IMR-90 (cell line): ENCODE results near the gene MLKL. TPM values are rescaled to one million over a fixed set of nuclear protein-coding genes. Genes with fewer than 3 reads are reported as not detected.
"Not testable (repeated sequence)": the region's sequence is repeated elsewhere in the genome, so short reads cannot be mapped to it uniquely, and the experiment has no call there.

Source experiments
- ATAC-seq: fragments of 200-7000 bp; cut with Tn5 transposase; 2 replicates; pipeline ENCODE4 v1.9.1; 2020; ENCODE audit warnings: low read depth, mild to moderate bottlenecking, moderate library complexity
- BruUV-seq: library from RNA; stranded (reverse); fragments of 400-500 nt; replicated peaks from 2 replicates; lab custom pipeline; 2021; lab: Mats Ljungman, UMichigan
- CTCF ChIA-PET: fragments of 300-600 bp; formaldehyde crosslinking; extraction: SDS; loops from one replicate; lab custom pipeline; 2021; ENCODE audit warnings: antibody characterized with exemption; lab: Yijun Ruan, JAX
- POLR2A ChIA-PET: fragments of 300-600 bp; sonication (Branson Sonifier 250); formaldehyde crosslinking; loops from one replicate; lab custom pipeline; 2022; ENCODE audit warnings: antibody characterized with exemption; ENCODE audit not compliant: unreplicated experiment; lab: Charles Lee
- DNase-seq: peaks from one replicate; pipeline ENCODE4 v3.0.0; 2013
- H2AFZ ChIP-seq: replicated peaks from 2 replicates; pipeline ENCODE3; 2013; ENCODE audit warnings: low read length, mild to moderate bottlenecking; ENCODE audit not compliant: poor library complexity
- H2AK5ac ChIP-seq: 2 replicates; pipeline ENCODE4 v1.6.1; 2013; ENCODE audit warnings: low read depth, low read length, inconsistent platforms
- H2AK9ac ChIP-seq: replicated peaks from 2 replicates; pipeline ENCODE3; 2013; ENCODE audit warnings: mild to moderate bottlenecking, low read depth, low read length, moderate library complexity; ENCODE audit not compliant: poor library complexity
- H2BK120ac ChIP-seq: 2 replicates; pipeline ENCODE4 v1.6.1; 2013; ENCODE audit warnings: low read depth, low read length, inconsistent platforms
- H2BK15ac ChIP-seq: 3 replicates; pipeline ENCODE4 v1.6.1; 2013; ENCODE audit warnings: low read depth, low read length, inconsistent platforms
- H2BK20ac ChIP-seq: 2 replicates; pipeline ENCODE4 v1.6.1; 2013; ENCODE audit warnings: low read depth, mild to moderate bottlenecking, inconsistent platforms, low read length, moderate library complexity
- H2BK5ac ChIP-seq: 2 replicates; pipeline ENCODE4 v1.6.1; 2013; ENCODE audit warnings: mild to moderate bottlenecking, low read depth, low read length, inconsistent platforms; ENCODE audit not compliant: poor library complexity, severe bottlenecking
- H3K14ac ChIP-seq: replicated peaks from 2 replicates; pipeline ENCODE4 v1.6.1; 2013; ENCODE audit warnings: low read depth, low read length, inconsistent platforms
- H3K18ac ChIP-seq: 2 replicates; pipeline ENCODE4 v1.6.1; 2013; ENCODE audit warnings: low read depth, low read length, control low read depth
- H3K23ac ChIP-seq: 2 replicates; pipeline ENCODE4 v1.6.1; 2013; ENCODE audit warnings: low read depth, low read length, inconsistent platforms
- H3K27ac ChIP-seq: 2 replicates; pipeline ENCODE4 v1.5.1; 2013; ENCODE audit warnings: mild to moderate bottlenecking, control low read depth, low read length; ENCODE audit not compliant: insufficient read depth
- H3K27me3 ChIP-seq: 2 replicates; pipeline ENCODE4 v1.6.1; 2013; ENCODE audit warnings: low read length; ENCODE audit not compliant: control insufficient read depth, insufficient read depth
- H3K36me3 ChIP-seq: 2 replicates; pipeline ENCODE4 v1.6.1; 2013; ENCODE audit warnings: low read length, mixed read lengths; ENCODE audit not compliant: control insufficient read depth, insufficient read depth
- H3K4ac ChIP-seq: 2 replicates; pipeline ENCODE4 v1.6.1; 2013; ENCODE audit warnings: low read depth, low read length, inconsistent platforms
- H3K4me1 ChIP-seq: 2 replicates; pipeline ENCODE4 v1.6.1; 2013; ENCODE audit warnings: low read length, mixed read lengths; ENCODE audit not compliant: control insufficient read depth, insufficient read depth
- H3K4me2 ChIP-seq: 2 replicates; pipeline ENCODE4 v1.6.1; 2013; ENCODE audit warnings: low read depth, mild to moderate bottlenecking, control low read depth, low read length, moderate library complexity
- H3K4me3 ChIP-seq: 2 replicates; pipeline ENCODE4 v1.5.1; 2013; ENCODE audit warnings: low read depth, mild to moderate bottlenecking, control low read depth, low read length, moderate library complexity; ENCODE audit not compliant: insufficient read depth
- H3K56ac ChIP-seq: 2 replicates; pipeline ENCODE4 v1.6.1; 2013; ENCODE audit warnings: low read length, inconsistent platforms; ENCODE audit not compliant: insufficient read depth; ENCODE audit errors: extremely low read depth
- H3K79me1 ChIP-seq, 2 experiments: 2 replicates each; pipeline ENCODE4 v1.6.1; 2013; ENCODE audit warnings: low read length in 2 of 2, inconsistent platforms in 1 of 2, low read depth in 1 of 2
- H3K9ac ChIP-seq: 2 replicates; pipeline ENCODE4 v1.6.1; 2013; ENCODE audit warnings: low read depth, low read length, control low read depth
- H3K9me1 ChIP-seq: 2 replicates; pipeline ENCODE4 v1.6.1; 2013; ENCODE audit warnings: low read length, inconsistent platforms; ENCODE audit not compliant: insufficient read depth
- H3K9me3 ChIP-seq: 2 replicates; pipeline ENCODE4 v1.6.1; 2013; ENCODE audit warnings: low read length; ENCODE audit not compliant: control insufficient read depth, insufficient read depth
- H4K20me1 ChIP-seq: 2 replicates; pipeline ENCODE4 v1.6.1; 2013; ENCODE audit warnings: low read length, inconsistent platforms; ENCODE audit not compliant: insufficient read depth
- H4K5ac ChIP-seq: 2 replicates; pipeline ENCODE4 v1.6.1; 2013; ENCODE audit warnings: mild to moderate bottlenecking, low read depth, low read length, control low read depth
- H4K8ac ChIP-seq, 2 experiments: 2 replicates each; pipeline ENCODE4 v1.6.1; 2013; ENCODE audit warnings: low read depth in 2 of 2, low read length in 2 of 2, control low read depth in 1 of 2, inconsistent platforms in 1 of 2
- H4K91ac ChIP-seq: 2 replicates; pipeline ENCODE4 v1.6.1; 2013; ENCODE audit warnings: low read depth, low read length, inconsistent platforms; ENCODE audit not compliant: insufficient read depth
- WGBS, 2 experiments: methylation state at CpG; one replicate each; pipeline versions ENCODE4 v1.1.5 to v1.1.7; 2013; ENCODE audit warnings: missing lambda C conversion rate in 2 of 2; ENCODE audit not compliant: insufficient read length in 1 of 2; ENCODE audit errors: extremely low coverage in 2 of 2; 5-methylcytosine and 5-hydroxymethylcytosine counted together
- dilution Hi-C: fragments of 300-500 bp; cut with HindIII; formaldehyde crosslinking; loops from one replicate; pipeline ENCODE4 v1.14.3; 2018; ENCODE audit warnings: low sequenced_read_pairs; ENCODE audit not compliant: unreplicated experiment
- in situ Hi-C: fragments of 300-500 bp; cut with MboI; formaldehyde crosslinking; loops from 3 replicates; pipeline ENCODE4 v1.14.3; 2019; ENCODE audit warnings: low sequenced_read_pairs, inconsistent platforms, mixed read lengths
- intact Hi-C: fragments of 100-400 bp; cut with micrococcal nuclease; formaldehyde crosslinking; loops from 2 replicates; pipeline ENCODE4 v1.10.0; 2022
- polyA plus RNA-seq, 3 experiments: library from polyadenylated mRNA; depleted of rRNA; stranded (reverse); fragments of >200 nt; gene quantifications; 2 replicates each; pipeline ENCODE4 v1.2.3, GENCODE V29; 2012; ENCODE audit warnings: low replicate concordance in 1 of 3
- total RNA-seq: library from RNA; depleted of rRNA; stranded (reverse); fragments of >200 nt; gene quantifications from 2 replicates; pipeline ENCODE4 v1.2.3, GENCODE V29; 2012

The MLKL gene
- total and polyA plus RNA-seq, 2 of the 4 experiments (the other 2 are of a cell fraction): 3.6 to 4.5 TPM

DNA sequence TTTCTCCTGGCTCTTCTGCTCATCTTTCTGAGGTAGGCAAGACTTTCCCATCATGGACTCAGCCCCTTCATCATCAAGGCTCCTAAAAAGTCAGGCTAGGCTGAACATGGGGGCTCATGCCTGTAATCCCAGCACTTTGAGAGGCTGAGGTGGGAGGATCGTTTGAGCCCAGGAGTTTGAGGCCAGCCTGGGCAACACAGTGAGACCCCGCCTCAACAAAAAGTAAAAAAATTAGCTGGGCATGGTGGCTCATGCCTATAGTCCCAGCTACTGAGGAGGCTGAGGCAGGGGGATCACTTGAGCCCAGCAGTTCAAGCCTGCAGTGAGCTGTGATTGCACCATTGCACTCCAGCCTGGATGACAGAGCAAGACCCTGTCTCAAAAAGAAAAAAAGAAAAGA, 21.5 kb upstream of the MLKL start:
- H3K9me3 ChIP-seq, POLR2A ChIA-PET, H2AK5ac ChIP-seq, H3K23ac ChIP-seq, H2BK20ac ChIP-seq, H4K20me1 ChIP-seq, H4K5ac ChIP-seq, H3K4me1 ChIP-seq, DNase-seq, H3K36me3 ChIP-seq, H3K9ac ChIP-seq, H3K4ac ChIP-seq, H4K8ac ChIP-seq, H3K79me1 ChIP-seq, in situ Hi-C loops, BruUV-seq, intact Hi-C loops, H3K9me1 ChIP-seq, H3K14ac ChIP-seq, H2BK15ac ChIP-seq, dilution Hi-C loops, H2AFZ ChIP-seq, H2BK5ac ChIP-seq, H3K18ac ChIP-seq, ATAC-seq, H3K56ac ChIP-seq, H3K27ac ChIP-seq, H3K4me2 ChIP-seq, H2BK120ac ChIP-seq, H3K4me3 ChIP-seq, H4K91ac ChIP-seq, H2AK9ac ChIP-seq: not testable (repeated sequence)
- CTCF ChIA-PET: interaction anchor here (3.5 kb wide), 1 partner anchor 141 kb away, joined by 14 read pairs; no protein-coding TSS in a partner anchor
- WGBS, 2 experiments: 80% methylated on average over 2 of the region's 2 CpGs; no CpG with 5 or more reads in 1 of the 2 experiments
- peaks cover 10% of the 10 kb centered on the region; the same call in 1 of the 2 replicates for H3K27me3 ChIP-seq
